GM18868 (cell line): ENCODE measurements around the gene MBOAT1.

Experiments
- ATAC-seq: cut with Tn5 transposase; IDR thresholded peaks from one replicate; pipeline ENCODE4 v1.9.1; 2021; ENCODE audit warnings: mild to moderate bottlenecking, moderate library complexity; ENCODE audit not compliant: unreplicated experiment

MBOAT1 gene

GRCh38 chr6:20056350-20056992 is 155.8 kb downstream of the MBOAT1 start:
- ATAC-seq = no peak

GRCh38 chr6:20055916-20056315 is 156.4 kb downstream of the MBOAT1 start:
- no peak for ATAC-seq
